GM12892 (cell line): ENCODE results near the gene TRPM2.

ENCODE experiments used
- POLR2A ChIP-seq: IDR thresholded peaks from 2 replicates; pipeline ENCODE4 v1.6.1; 2011; ENCODE audit warnings: low read depth, low read length, control low read depth
- POLR2AphosphoS5 ChIP-seq: IDR thresholded peaks from 2 replicates; pipeline ENCODE4 v1.6.1; 2011; ENCODE audit warnings: low read depth, low read length, control low read depth

DNA sequence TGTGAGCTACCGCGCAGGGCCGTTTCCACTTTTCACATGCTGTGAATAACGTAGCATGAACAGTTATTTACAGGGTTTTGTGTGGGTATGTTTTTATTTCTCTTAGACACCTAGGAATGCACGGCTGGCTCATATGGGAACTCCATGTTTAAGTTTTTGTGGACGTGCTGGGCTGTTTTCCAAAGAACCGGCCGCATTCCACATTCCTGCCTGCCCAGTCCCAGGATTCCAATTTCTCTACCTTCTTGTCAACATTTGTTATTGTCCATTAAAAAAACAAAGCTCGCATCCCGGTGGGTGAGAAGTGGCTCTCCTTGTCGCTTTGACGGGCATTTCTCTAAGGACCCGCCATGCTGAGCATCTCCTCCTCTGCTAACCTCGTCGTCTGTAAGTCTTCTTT lies 54.8 kb downstream of the TRPM2 start:
- TF ChIP-seq POLR2AphosphoS5 (no peak), POLR2A (no peak)
